TTC549 (cell line): ENCODE measurements around the gene LHB.

Source experiments
- FAIRE-seq: peaks from 2 replicates; lab custom pipeline; 2012; peaks lifted over from hg19 to GRCh38; lab: Jason Lieb, UNC

Gene LHB

GRCh38 chr19:49010453-49010852 is 6.4 kb downstream of the LHB start:
- FAIRE-seq = no peak

DNA sequence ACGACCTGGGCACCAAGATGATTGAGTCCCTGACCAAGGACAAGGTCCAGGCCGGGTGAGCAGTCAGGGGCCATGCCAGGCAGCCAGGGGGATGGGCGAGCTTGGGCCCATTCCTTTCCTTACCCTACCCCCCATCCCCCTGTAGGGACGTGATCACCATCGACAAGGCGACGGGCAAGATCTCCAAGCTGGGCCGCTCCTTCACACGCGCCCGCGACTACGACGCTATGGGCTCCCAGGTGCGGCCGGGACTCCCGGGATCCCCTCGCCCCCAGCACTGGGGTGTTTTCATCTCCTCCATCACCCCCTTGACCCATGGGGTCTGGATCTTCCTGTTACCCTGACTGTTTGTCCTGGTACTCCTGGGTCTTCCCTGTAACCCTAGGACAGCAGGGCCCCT is 7.1 kb downstream of the LHB start:
- no peak for FAIRE-seq

GRCh38 chr19:49006905-49007304 is 10.0 kb downstream of the LHB start:
- no peak for FAIRE-seq

DNA sequence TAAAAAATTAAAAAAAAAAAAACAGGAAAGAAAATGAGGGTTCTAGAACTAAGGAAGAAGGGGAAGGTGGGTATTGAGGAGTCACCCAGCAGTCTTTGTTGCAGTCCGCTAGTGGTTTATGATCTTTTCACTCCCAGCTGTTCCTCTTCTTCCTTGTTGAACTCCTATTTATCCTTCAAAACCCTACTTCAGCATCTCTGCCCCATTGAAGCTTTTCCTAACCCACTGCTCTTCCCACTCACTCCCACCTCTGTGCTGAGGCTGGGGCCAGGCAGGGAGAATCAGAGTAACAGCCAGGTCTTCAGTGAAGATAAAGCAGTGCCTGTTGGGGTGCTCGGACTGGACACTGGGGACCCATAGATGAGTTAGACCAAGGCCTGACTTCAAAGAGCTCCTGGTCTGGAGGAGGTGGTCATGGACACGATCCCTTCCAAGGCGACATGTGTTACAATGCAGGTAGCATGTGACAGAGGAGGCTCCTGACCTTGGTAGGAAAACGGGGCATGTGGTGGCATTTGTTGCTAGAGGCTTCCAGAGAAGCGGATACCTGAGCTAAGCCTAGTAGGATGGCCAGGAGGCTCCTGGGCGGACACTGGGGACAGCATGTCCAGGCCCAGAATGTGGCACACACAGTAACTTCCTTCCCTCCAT is 11.8 kb downstream of the LHB start:
- no peak for FAIRE-seq

DNA sequence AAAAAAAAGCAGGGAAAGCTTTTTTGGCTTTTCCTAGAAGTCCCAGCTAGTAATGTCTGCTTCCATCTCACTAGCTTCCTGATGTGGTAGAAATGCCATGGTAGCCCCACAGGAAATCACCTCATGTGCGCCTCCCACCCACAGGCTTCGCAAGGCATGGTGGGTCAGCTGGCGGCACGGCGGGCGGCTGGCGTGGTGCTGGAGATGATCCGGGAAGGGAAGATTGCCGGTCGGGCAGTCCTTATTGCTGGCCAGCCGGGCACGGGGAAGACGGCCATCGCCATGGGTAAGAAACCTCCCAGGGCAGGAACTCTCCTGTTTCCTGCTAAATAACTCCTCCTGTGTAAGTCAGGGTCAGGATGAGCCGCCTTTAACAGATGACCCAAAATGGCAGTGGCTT is 12.8 kb downstream of the LHB start:
- no peak for FAIRE-seq

DNA sequence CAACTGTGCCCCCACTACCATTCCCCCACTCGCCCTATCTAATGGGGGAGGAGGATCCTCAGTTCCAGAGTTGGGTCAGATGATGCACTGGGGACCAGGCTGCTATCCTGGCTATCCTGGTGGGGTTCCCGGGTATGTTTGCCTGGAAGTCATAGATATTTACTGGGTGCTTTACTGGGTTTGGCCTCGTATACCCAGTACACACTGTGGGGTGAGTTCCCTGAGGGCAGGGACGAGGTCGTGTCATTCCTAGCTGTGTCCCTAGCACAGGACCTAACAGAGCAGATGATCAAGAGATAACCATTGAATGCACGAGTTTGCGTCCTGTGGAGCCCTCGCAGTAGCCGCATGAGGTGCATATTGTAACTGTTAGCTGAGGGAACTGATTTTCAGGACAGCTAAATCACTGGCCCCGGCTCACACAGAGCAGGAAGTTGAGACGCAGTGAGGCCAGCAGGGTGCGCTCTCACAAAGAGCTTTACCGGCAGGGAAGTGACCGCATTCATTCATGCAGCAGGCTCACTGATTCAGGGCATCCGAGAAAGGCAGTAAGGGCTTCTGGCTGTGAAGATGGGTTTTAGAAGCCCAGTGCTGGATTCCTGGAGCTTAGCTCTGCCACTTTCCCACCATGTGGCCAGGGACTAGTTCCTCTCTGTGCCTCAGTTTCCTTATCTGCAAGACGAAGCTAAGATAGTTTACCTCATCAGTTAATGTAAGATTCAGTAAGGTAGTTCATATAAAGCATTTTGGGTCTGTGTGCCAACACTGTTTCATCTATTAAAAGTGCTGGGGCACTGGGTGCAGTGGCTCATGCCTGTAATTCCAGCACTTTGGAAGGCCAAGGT is 17.2 kb downstream of the LHB start:
- no peak for FAIRE-seq

GRCh38 chr19:48997972-48998371 is 18.9 kb downstream of the LHB start:
- no peak for FAIRE-seq

DNA sequence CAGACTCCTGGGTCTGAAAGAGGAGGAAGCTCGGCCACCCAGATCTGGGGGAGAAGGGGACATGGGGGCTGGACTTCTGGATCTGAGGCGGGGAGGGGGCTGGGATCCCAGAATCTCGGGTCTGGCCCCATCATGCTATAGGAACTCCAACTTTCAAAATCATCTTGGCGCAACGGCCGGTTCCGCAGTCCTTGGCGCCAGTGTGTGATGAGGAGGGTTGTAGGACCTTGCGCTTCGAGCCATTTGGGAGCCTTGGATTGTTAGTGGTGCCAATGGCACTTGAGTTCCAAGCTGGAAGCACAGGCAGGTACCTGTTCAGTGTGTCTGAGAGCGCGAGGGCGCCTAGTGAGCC is 22.9 kb downstream of the LHB start:
- FAIRE-seq = no peak

DNA sequence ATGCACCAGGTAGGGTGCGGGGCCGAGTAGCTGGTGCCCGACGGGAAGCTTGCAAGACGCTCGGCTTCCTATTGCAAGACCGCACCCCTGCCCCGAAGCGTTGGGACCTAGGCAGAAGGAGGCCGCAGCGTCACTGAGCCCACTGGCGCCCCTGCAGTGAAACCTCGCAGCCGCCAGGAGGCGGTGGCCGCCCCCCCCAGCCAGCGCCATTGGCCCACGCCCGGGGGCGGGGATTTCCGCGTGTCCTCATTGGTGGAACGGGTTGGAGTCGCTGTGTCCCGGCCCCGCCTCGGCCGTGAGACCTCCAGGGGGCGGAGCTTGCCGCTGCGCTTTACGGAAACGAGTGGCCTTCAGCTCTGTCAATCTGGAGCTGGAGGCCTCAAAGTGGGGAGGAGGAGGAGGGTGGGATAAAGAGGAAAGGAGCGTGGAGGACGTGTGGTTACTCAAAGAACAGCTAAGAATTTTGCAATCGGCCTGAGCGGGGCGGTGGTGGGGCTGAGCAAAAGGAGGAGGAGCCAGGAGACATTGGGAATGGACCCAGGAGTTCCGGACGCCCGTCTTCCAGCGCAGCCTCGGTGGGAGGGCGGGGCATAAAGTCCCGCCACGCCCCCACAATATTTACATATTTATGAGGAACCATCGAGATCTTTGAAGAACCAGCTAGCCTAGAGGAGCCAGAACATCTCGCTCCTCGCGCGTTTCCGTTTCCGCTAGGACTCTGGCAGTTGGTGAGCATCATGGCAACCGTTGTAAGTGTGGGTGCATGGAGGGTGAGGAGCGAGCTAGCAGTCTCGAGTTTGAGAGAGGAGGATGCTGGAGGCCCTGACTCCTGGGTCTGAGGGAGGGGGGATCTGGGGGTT is 23.5 kb downstream of the LHB start, which contains the start of the genes GYS1 and RUVBL2:
TSS of gene GYS1 (minus strand) at position 135 of the 860 bp plus-strand sequence. CDS start 197 bp downstream, outside the sequence.
TSS of gene RUVBL2 (plus strand) at position 713 of the 860 bp plus-strand sequence. CDS start at position 738, 25 bp downstream.
- FAIRE-seq = peak; percentile 94

DNA sequence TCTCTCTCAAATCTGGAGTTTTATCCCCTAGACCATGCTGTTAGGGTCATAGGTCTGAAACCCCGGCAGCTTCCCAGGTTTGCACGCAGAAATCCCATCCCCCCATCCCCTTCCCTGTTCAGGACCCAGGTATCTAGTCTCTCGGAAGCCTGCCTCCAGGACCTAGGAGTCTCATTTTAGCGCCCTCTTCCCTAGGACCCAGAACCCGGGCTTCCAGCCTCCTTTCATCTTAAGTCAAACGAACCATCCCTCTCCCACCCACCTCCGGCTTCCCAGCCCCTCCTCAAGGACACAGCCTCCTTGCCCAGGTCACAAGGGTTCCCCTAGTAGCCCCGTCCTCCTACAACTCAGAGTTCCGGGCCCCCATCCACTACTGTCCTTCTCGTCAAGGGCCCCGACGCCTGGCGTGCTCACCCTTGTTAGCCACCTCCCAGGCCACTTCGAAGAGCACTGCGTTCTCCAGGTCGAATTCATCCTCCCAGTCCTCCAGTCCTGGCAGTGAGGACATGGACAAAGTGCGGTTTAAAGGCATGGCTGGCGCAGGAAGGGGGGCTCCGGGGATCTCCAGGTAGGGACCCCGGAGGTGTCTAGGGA is 24.2 kb downstream of the LHB start:
- FAIRE-seq = no peak

GRCh38 chr19:48991873-48992580 is 24.9 kb downstream of the LHB start:
- FAIRE-seq = no peak

DNA sequence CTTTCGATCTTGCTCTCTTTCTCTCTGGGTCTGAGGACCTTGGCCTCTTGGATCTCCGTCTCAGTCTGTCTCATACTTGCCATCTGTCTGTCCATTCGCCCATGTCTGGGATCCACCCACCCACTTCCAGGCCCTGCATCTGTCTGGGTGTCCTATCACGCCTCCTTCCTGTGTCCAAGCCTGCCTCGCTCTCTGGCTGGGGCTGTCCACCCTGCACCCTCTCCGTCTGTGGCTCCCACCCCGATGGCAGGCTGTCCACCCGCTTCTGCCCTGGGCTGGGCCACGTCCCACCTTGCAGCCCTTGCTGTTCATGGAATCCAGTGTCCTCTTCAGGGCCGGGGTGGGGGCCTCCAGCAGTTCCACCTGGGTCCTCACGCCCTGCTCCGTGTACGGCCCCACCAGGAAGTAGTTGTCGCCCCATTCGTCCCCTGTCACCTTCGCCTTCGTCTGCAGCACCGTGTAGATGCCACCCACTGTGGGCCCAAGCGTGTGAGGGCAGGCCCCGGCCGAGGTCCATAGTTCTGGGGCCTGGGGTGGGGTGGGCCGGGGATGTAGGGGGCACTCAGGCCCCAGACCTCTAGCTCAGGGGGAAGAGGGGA is 25.8 kb downstream of the LHB start:
- no peak for FAIRE-seq

- FAIRE-seq = no peak
Observed at GRCh38 chr19:48990400-48990799, 26.5 kb downstream of the LHB start.

GRCh38 chr19:48989701-48990291 is 27.1 kb downstream of the LHB start:
- no peak for FAIRE-seq

- no peak for FAIRE-seq
Observed at GRCh38 chr19:48988860-48989259, 28.0 kb downstream of the LHB start.

GRCh38 chr19:48988286-48988685 is 28.6 kb downstream of the LHB start:
- no peak for FAIRE-seq

DNA sequence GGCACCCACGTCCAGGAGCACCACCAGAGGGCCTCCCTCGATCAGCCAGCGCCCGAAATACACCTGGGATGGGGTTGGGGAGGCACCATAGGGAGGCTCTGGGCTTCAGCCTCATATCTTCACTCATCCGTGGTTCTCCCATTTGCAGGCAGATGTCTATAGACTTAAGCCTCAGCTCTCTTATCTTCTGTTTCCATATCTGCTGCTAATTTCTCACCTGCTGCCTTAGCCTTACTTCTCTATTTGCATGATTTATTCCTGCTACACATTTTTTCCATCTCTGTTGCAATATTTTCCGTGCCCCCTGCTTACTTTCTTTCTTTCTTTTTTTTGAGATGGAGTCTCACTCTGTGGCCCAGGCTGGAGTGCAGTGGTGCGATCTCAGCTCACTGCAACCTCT is 29.6 kb downstream of the LHB start:
- FAIRE-seq = no peak

GRCh38 chr19:48986211-48986610 is 30.7 kb downstream of the LHB start:
- FAIRE-seq = no peak

- no peak for FAIRE-seq
Observed at GRCh38 chr19:48985711-48986110, 31.2 kb downstream of the LHB start.

GRCh38 chr19:48982280-48982679 is 34.6 kb downstream of the LHB start:
- FAIRE-seq = no peak

GRCh38 chr19:48977061-48977460 is 39.8 kb downstream of the LHB start:
- no peak for FAIRE-seq
